ENCODE results near the gene GPD2. TPM values are rescaled to one million over a fixed set of nuclear protein-coding genes. Genes with fewer than 3 reads are reported as not detected.

The GPD2 gene
- total and polyA plus RNA-seq, 2 of the 4 experiments (the other 2 are of a cell fraction), result 20.4 to 100 TPM

DNA sequence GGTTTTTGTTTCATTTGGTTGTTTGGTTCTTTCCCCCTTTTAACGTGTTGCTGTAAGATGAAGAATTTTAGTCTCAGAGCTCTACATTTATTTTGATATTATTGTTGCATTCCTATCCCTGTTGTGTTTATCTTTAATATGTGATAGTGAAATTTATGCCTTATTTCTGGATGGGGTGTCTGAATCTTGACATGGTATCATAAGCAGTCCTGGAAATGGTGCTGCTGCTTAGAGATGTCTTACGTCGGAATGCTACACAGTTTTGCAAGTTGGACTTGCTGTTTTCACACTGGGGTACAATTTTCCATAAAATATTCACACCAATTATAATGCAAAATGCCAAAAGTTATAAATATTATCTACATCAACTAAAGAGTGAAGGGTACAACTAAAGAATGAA, 164.0 kb downstream of the GPD2 start:
- Histone ChIP-seq H3K4me2 (ENCODE audit: low read depth, low read length) (no peak overlapping the region), H3K27me3 (ENCODE audit: control insufficient read depth, insufficient read depth, low read length) (peaks cover 2% of the 10 kb centered on the region; the same call in 1 of the 2 replicates), H2AK5ac (ENCODE audit: low read depth, low read length) (no peak overlapping the region), H4K8ac (ENCODE audit: low read depth in 2 of 2, low read length in 2 of 2) (no peak overlapping the region), H2AK9ac (replicated peaks; ENCODE audit: low read depth, low read length, poor library complexity) (no peak overlapping the region), H3K9ac (ENCODE audit: low read depth, low read length) (no peak overlapping the region), H3K79me1 (ENCODE audit: low read depth in 1 of 2, low read length in 2 of 2) (no peaks in the 10 kb centered on the region), H2BK15ac (ENCODE audit: low read depth, low read length) (no peak overlapping the region), H2AFZ (replicated peaks; ENCODE audit: low read length, poor library complexity) (no peak overlapping the region), H3K9me3 (ENCODE audit: control insufficient read depth, insufficient read depth, low read length) (no peaks in the 10 kb centered on the region), H3K14ac (replicated peaks; ENCODE audit: low read depth, low read length) (no peak overlapping the region), H2BK5ac (ENCODE audit: low read depth, low read length, poor library complexity, severe bottlenecking) (no peak overlapping the region), H3K4me1 (ENCODE audit: control insufficient read depth, insufficient read depth, low read length) (no peaks in the 10 kb centered on the region), H3K36me3 (ENCODE audit: control insufficient read depth, insufficient read depth, low read length) (no peaks in the 10 kb centered on the region), H4K20me1 (ENCODE audit: insufficient read depth, low read length) (no peaks in the 10 kb centered on the region), H3K9me1 (ENCODE audit: insufficient read depth, low read length) (no peaks in the 10 kb centered on the region), H2BK120ac (ENCODE audit: low read depth, low read length) (no peak overlapping the region), H3K4ac (ENCODE audit: low read depth, low read length) (no peak overlapping the region), H3K56ac (ENCODE audit: extremely low read depth, insufficient read depth, low read length) (no peak overlapping the region), H4K5ac (ENCODE audit: low read depth, low read length) (no peak overlapping the region), H3K23ac (ENCODE audit: low read depth, low read length) (no peak overlapping the region), H2BK20ac (ENCODE audit: low read depth, low read length) (no peak overlapping the region), H4K91ac (ENCODE audit: insufficient read depth, low read depth, low read length) (no peak overlapping the region), H3K18ac (ENCODE audit: low read depth, low read length) (no peak overlapping the region), H3K27ac (ENCODE audit: insufficient read depth, low read length) (no peak overlapping the region), H3K4me3 (ENCODE audit: insufficient read depth, low read depth, low read length) (no peak overlapping the region)
- ChIA-PET CTCF (no interaction called here), POLR2A (ENCODE audit: unreplicated experiment) (no interaction called here)
- intact Hi-C loops (cut with micrococcal nuclease) (no loop called here), in situ Hi-C loops (cut with MboI; ENCODE audit: low sequenced_read_pairs) (no loop called here), dilution Hi-C loops (cut with HindIII; ENCODE audit: low sequenced_read_pairs, unreplicated experiment) (no loop called here)
- no peak for TF ChIP-seq POLR2A (IDR thresholded peaks at IDR 0.05; ENCODE audit: low read depth, low read length)
- no peak for TF ChIP-seq RCOR1 (IDR thresholded peaks at IDR 0.05; ENCODE audit: insufficient replicate concordance, low read length)
- TF ChIP-seq MAFK (IDR thresholded peaks at IDR 0.05; ENCODE audit: low read depth, low read length), result no peak
- TF ChIP-seq MAZ (IDR thresholded peaks at IDR 0.05; ENCODE audit: borderline replicate concordance, low read depth, low read length), result no peak
- no peak for TF ChIP-seq RAD21 (IDR thresholded peaks at IDR 0.05; ENCODE audit: low read length)
- TF ChIP-seq, protein P1, sequence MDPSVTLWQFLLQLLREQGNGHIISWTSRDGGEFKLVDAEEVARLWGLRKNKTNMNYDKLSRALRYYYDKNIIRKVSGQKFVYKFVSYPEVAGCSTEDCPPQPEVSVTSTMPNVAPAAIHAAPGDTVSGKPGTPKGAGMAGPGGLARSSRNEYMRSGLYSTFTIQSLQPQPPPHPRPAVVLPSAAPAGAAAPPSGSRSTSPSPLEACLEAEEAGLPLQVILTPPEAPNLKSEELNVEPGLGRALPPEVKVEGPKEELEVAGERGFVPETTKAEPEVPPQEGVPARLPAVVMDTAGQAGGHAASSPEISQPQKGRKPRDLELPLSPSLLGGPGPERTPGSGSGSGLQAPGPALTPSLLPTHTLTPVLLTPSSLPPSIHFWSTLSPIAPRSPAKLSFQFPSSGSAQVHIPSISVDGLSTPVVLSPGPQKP (IDR thresholded peaks at IDR 0.05; ENCODE audit: borderline replicate concordance, low read depth, low read length), result no peak
- TF ChIP-seq FOS (IDR thresholded peaks at IDR 0.05; ENCODE audit: low read depth, low read length), result no peak
- no peak for TF ChIP-seq CEBPB (IDR thresholded peaks at IDR 0.05; ENCODE audit: low read depth, low read length)
- TF ChIP-seq CHD1 (IDR thresholded peaks at IDR 0.05; ENCODE audit: low read depth, low read length), result no peak
- no peak for TF ChIP-seq NFE2L2 (IDR thresholded peaks at IDR 0.05; ENCODE audit: low read depth, low read length)
- TF ChIP-seq RFX5 (IDR thresholded peaks at IDR 0.05; ENCODE audit: low read depth, low read length), result no peak
- TF ChIP-seq, protein P2, sequence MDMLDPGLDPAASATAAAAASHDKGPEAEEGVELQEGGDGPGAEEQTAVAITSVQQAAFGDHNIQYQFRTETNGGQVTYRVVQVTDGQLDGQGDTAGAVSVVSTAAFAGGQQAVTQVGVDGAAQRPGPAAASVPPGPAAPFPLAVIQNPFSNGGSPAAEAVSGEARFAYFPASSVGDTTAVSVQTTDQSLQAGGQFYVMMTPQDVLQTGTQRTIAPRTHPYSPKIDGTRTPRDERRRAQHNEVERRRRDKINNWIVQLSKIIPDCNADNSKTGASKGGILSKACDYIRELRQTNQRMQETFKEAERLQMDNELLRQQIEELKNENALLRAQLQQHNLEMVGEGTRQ (IDR thresholded peaks at IDR 0.05; ENCODE audit: low read depth, low read length), result no peak
- no peak for TF ChIP-seq SMC3 (IDR thresholded peaks at IDR 0.05; ENCODE audit: low read depth, low read length)
- TF ChIP-seq, protein P3, sequence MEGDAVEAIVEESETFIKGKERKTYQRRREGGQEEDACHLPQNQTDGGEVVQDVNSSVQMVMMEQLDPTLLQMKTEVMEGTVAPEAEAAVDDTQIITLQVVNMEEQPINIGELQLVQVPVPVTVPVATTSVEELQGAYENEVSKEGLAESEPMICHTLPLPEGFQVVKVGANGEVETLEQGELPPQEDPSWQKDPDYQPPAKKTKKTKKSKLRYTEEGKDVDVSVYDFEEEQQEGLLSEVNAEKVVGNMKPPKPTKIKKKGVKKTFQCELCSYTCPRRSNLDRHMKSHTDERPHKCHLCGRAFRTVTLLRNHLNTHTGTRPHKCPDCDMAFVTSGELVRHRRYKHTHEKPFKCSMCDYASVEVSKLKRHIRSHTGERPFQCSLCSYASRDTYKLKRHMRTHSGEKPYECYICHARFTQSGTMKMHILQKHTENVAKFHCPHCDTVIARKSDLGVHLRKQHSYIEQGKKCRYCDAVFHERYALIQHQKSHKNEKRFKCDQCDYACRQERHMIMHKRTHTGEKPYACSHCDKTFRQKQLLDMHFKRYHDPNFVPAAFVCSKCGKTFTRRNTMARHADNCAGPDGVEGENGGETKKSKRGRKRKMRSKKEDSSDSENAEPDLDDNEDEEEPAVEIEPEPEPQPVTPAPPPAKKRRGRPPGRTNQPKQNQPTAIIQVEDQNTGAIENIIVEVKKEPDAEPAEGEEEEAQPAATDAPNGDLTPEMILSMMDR (conservative IDR thresholded peaks at IDR 0.05; ENCODE audit: low read depth, low read length), result no peak
- no peak for TF ChIP-seq BHLHE40 (IDR thresholded peaks at IDR 0.05; ENCODE audit: low read depth, low read length)
- no peak for TF ChIP-seq MXI1 (IDR thresholded peaks at IDR 0.05; ENCODE audit: borderline replicate concordance, low read depth, low read length)
- ATAC-seq (ENCODE audit: low read depth) (no peak), DNase-seq (no peak)
- WGBS, 2 experiments (ENCODE audit: extremely low coverage in 2 of 2, insufficient read length in 1 of 2), result no CpG with 5 or more reads among the region's 3 CpGs
- no TSS peak for BruUV-seq (replicated peaks)

All from IMR-90 (cell line).